Epithelial cell of esophagus (primary cell): ENCODE measurements around the gene KDM4B.

ENCODE experiments used
- DNase-seq: peaks from one replicate; pipeline ENCODE4 v3.0.0; 2010; ENCODE audit warnings: low read depth
- H3K4me3 ChIP-seq: 2 replicates; pipeline ENCODE4 v1.5.1; 2011; ENCODE audit warnings: mild to moderate bottlenecking, low read length, control low read depth
- CTCF ChIP-seq: IDR thresholded peaks from 2 replicates; pipeline ENCODE4 v1.5.1; 2011; ENCODE audit warnings: low read depth, mild to moderate bottlenecking, low read length, control low read depth, inconsistent platforms; ENCODE audit not compliant: insufficient read depth; ENCODE audit errors: missing control alignments

The KDM4B gene

GRCh38 chr19:5080030-5080654 lies 111.2 kb downstream of the KDM4B start:
- no peak for DNase-seq
- TF ChIP-seq CTCF = no peak
- no peak overlapping the region for H3K4me3 ChIP-seq

DNA sequence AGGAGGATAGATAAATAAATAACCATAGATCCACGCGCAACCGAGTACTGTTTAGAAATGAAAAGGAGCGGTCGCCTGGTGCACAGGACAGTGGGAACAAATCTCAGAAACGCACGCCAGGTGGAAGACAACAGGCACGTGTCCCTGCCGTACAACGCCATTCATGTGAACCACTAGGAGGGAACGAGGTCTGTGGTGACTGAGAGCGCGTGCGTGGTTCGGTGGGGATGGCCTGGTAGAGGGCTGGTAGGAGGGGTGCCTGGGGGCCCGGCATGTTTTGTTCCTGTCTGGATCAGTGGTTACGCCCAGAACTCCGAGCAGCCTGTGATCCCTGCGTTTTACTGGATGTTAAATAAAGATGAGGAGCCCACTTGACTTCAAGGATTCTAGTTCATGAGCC lies 111.9 kb downstream of the KDM4B start:
- DNase-seq = no peak
- no peak overlapping the region for H3K4me3 ChIP-seq
- no peak for TF ChIP-seq CTCF

DNA sequence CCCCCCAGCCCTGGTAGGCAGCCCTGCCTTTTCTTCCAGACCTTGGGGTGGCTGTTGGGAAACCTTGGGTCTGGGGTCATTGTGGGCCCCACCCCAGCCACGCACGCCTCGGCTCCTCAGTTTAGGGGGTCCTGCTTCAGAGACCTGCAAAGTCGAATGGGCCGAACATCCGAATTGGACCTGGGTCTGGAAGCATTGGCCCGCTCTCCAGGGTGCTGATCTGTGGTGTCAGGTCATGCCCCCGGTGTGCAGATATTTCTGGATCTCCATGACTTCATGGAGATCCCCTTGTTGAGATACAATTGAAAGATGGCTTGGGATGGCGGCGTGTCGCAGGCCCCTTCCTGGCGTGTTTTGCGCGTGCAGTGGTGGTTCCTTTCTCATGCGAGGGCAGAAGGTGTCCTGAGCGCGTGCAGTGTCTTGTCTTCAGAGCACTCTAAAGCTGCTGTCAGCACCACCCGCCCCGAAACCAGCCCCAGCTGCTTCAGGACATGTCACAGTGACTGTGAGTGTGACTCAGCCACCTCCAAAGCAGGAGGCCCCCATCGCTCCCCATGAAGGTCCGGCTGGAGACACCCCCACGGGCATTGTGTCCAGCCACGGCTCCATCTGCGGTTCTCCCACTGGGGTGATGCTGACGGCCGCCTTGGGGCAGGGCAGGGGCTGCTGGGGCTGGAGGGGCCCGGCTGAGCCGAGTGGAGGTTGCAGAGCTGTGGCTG lies 112.7 kb downstream of the KDM4B start:
- no peak for TF ChIP-seq CTCF
- no peak for DNase-seq
- no peak overlapping the region for H3K4me3 ChIP-seq

DNA sequence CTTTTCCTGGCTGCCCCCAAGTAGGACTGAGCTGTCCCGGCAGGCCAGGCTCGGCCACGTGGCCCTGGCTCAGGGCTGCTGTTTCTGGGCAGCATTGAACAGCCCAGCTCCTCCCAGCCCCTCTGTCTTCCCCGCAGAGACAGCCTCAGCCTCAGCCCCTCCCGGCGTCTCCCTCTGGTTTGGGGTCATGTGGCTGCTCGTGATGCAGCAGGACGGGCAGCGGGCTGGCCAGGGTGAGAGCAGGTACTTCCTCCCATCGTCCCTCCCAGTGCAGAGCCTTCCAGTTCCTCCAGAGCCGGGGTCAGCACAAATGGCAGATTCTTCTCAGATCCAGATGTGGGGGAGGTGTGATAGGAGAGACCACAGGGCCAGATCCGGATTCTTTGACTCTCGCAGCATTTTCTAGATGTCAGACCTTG lies 114.6 kb downstream of the KDM4B start:
- H3K4me3 ChIP-seq = no peak overlapping the region
- no peak for TF ChIP-seq CTCF
- no peak for DNase-seq

- DNase-seq = no peak
- TF ChIP-seq CTCF = no peak
- H3K4me3 ChIP-seq = no peak overlapping the region
Observed at GRCh38 chr19:5085566-5085965, 116.7 kb downstream of the KDM4B start.

- DNase-seq = no peak
- no peak for TF ChIP-seq CTCF
- no peak overlapping the region for H3K4me3 ChIP-seq
Observed at GRCh38 chr19:5086230-5086629, 117.3 kb downstream of the KDM4B start.
